T-helper 17 cell (primary cell): ENCODE measurements around the gene MTAP. TPM values are rescaled to one million over a fixed set of nuclear protein-coding genes. Genes with fewer than 3 reads are reported as not detected.

Experiments used
- ATAC-seq: fragments of 150-1000 bp; cut with Tn5 transposase; 2 replicates; pipeline ENCODE4 v1.10.0; 2021; ENCODE audit warnings: mild to moderate bottlenecking, moderate library complexity
- DNase-seq, 3 donors: peaks; one replicate each; pipeline versions ENCODE4 v3.0.0 to v3.0.0-alpha.2; 2020 to 2021
- H3K9me3 ChIP-seq: one replicate; pipeline ENCODE4 v1.7.0; 2013; ENCODE audit warnings: low read length, mild to moderate bottlenecking; ENCODE audit not compliant: control insufficient read depth, poor library complexity, severe bottlenecking
- H3K27ac Mint-ChIP-seq: one replicate; pipeline ENCODE4 v1.8.0; 2022; ENCODE audit warnings: mild to moderate bottlenecking, moderate library complexity, mixed read lengths
- H3K27me3 Mint-ChIP-seq: one replicate; pipeline ENCODE4 v1.8.0; 2022; ENCODE audit warnings: mixed read lengths
- H3K36me3 Mint-ChIP-seq: one replicate; pipeline ENCODE4 v1.8.0; 2022; ENCODE audit warnings: low read depth, mixed read lengths
- H3K4me1 Mint-ChIP-seq: one replicate; pipeline ENCODE4 v1.8.0; 2022; ENCODE audit warnings: mild to moderate bottlenecking, mixed read lengths
- H3K4me3 Mint-ChIP-seq: one replicate; pipeline ENCODE4 v1.8.0; 2022; ENCODE audit warnings: mild to moderate bottlenecking, moderate library complexity, mixed read lengths
- total RNA-seq, 4 donors: library from RNA in 2 of 4; stranded (reverse) in 2 of 4; gene quantifications; one replicate each; pipeline ENCODE4 v1.2.3 and lab custom pipeline; 2022 to 2026

Gene MTAP
- total RNA-seq, 2 donors from 2014 or later: 26.2 to 28.8 TPM

DNA sequence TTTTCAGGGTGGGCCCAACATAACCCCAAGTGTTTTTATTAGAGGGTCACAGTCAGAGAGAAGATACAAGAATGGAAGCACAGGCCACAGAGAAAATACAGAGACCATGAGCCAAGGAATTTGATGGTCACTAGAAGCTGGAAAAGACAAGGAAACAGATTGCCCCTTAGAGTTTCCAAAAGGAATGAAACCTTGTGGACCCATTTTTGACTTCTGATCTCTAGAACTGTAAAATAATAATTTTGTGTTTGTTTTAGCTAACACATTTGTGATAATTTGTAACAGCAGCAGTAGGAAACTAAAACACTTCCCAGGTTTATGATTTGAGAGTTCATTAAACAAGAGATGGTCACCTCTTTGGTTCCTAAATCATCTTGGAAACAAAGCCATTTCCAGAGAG, 169.9 kb downstream of the MTAP start:
- Mint-ChIP-seq H3K36me3 (peaks cover 7% of the 10 kb centered on the region), H3K27me3 (peaks cover 81% of the 10 kb centered on the region), H3K27ac (no peak overlapping the region), H3K4me1 (peaks cover 25% of the 10 kb centered on the region), H3K4me3 (no peak overlapping the region)
- DNase-seq: no peak
- no peak for ATAC-seq
- peaks cover 37% of the 10 kb centered on the region for H3K9me3 ChIP-seq

DNA sequence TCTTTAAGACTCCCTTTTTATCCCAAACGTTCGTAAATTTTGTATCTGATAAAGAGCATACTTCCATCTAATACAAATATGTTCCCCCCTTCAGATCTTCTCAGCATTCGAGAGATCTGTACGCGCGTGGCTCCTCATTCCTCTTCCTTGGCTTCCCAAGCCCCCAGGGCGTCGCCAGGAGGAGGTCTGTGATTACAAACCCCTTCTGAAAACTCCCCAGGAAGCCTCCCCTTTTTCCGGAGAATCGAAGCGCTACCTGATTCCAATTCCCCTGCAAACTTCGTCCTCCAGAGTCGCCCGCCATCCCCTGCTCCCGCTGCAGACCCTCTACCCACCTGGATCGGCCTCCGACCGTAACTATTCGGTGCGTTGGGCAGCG, 171.9 kb downstream of the MTAP start:
- H3K4me3 Mint-ChIP-seq: peak overlapping the region; percentile 90
- H3K4me1 Mint-ChIP-seq: peaks cover 20% of the 10 kb centered on the region
- DNase-seq (no peak), ATAC-seq (no peak)
- H3K36me3 Mint-ChIP-seq: peaks cover 4% of the 10 kb centered on the region
- peaks cover 84% of the 10 kb centered on the region for H3K27me3 Mint-ChIP-seq
- peaks cover 19% of the 10 kb centered on the region for H3K9me3 ChIP-seq
- H3K27ac Mint-ChIP-seq: peak overlapping the region; percentile 89

DNA sequence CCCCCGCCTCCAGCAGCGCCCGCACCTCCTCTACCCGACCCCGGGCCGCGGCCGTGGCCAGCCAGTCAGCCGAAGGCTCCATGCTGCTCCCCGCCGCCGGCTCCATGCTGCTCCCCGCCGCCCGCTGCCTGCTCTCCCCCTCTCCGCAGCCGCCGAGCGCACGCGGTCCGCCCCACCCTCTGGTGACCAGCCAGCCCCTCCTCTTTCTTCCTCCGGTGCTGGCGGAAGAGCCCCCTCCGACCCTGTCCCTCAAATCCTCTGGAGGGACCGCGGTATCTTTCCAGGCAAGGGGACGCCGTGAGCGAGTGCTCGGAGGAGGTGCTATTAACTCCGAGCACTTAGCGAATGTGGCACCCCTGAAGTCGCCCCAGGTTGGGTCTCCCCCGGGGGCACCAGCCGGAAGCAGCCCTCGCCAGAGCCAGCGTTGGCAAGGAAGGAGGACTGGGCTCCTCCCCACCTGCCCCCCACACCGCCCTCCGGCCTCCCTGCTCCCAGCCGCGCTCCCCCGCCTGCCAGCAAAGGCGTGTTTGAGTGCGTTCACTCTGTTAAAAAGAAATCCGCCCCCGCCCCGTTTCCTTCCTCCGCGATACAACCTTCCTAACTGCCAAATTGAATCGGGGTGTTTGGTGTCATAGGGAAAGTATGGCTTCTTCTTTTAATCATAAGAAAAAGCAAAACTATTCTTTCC, 172.4 kb downstream of the MTAP start:
- peaks cover 20% of the 10 kb centered on the region for H3K4me1 Mint-ChIP-seq
- peaks cover 4% of the 10 kb centered on the region for H3K36me3 Mint-ChIP-seq
- DNase-seq: no peak
- peak; percentile 69 for ATAC-seq
- H3K27ac Mint-ChIP-seq: peak overlapping the region; percentile 89
- H3K27me3 Mint-ChIP-seq: peaks cover 87% of the 10 kb centered on the region
- peaks cover 16% of the 10 kb centered on the region for H3K9me3 ChIP-seq
- H3K4me3 Mint-ChIP-seq: peak overlapping the region; percentile 90

DNA sequence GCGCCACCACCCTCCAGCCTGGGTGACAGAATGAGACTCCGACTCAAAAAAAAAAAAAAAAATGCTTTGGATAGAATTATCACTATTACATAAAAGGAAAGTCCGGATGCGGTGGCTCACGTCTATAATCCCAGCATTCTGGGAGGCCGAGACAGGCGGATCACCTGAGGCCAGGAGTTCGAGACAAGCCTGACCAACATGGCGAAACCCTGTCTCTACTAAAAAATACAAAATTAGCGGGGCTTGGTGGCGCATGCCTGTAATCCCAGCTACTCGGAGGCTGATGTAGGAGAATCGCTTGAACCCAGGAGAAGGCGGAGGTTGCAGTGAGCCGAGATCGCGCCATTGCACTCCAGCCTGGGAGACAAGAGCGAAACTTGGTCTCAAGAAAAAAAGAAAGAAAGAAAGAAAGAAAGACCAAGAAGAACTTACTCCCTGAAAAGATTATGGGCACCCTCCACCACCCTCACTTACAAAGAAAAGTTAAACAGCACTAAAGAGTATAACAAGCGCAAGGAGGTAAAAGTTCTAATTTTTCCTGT, 174.0 kb downstream of the MTAP start:
- peak overlapping the region; percentile 74 for H3K27ac Mint-ChIP-seq
- H3K4me1 Mint-ChIP-seq: peaks cover 16% of the 10 kb centered on the region
- ATAC-seq (no peak), DNase-seq (no peak)
- H3K27me3 Mint-ChIP-seq: peaks cover 81% of the 10 kb centered on the region
- peaks cover 10% of the 10 kb centered on the region for H3K9me3 ChIP-seq
- H3K4me3 Mint-ChIP-seq: peak overlapping the region; percentile 45
- H3K36me3 Mint-ChIP-seq: peaks cover 2% of the 10 kb centered on the region

DNA sequence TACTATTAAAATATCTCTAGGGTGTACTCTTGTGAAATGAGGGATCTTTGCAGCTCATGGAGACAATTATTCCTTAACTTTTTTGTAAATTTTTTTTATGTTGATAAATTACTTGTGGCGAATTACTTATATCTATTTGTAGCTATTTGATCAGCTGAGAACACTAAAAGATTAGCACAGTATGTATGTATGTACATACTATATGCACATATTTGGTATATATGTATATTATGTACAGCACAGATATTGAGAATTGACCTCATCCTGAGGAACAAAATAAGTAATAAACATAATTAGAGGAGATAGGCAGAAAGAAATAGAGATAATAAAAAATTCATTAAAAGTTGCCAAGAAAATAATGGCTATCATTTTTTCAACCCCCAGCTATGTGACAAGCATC, 180.0 kb downstream of the MTAP start:
- Mint-ChIP-seq H3K36me3 (no peaks in the 10 kb centered on the region), H3K4me1 (peaks cover 5% of the 10 kb centered on the region), H3K27ac (no peak overlapping the region), H3K27me3 (peaks cover 64% of the 10 kb centered on the region), H3K4me3 (no peak overlapping the region)
- H3K9me3 ChIP-seq: no peaks in the 10 kb centered on the region
- DNase-seq: no peak
- ATAC-seq: no peak

DNA sequence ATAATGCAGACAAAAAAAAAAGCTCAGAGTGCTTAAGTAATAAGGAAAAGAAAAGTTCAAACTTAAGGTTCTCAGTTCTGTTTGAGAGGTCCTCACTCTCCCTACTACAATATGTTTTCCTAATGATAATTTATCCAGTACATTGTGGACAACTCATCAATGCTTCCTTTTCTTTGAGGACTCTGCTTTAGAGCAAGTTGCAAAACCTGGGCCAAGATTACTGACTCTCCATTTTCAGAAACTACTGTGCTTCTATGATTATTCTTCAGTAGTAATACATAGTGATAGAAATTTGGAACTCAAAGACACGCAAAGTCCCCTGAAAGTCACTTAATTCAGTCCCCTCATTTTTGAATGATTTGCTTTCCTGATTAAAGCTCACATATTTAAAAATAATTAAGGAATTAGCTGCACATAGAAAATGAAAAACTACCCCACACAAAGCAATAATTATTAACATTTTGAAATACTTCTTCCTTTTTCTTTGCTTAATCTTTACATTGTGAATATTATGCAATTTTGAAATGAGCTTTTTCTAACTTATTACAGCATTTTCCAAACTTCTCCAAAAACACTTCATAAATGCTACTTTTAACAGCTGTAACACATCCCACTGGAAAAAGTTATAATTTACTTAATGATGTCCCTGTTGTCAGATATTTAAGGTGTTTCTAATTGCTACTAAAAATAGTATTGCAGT, 180.6 kb downstream of the MTAP start:
- no peak for ATAC-seq
- Mint-ChIP-seq H3K27ac (no peak overlapping the region), H3K4me1 (peaks cover 6% of the 10 kb centered on the region), H3K36me3 (no peaks in the 10 kb centered on the region), H3K4me3 (no peak overlapping the region), H3K27me3 (peaks cover 63% of the 10 kb centered on the region)
- no peaks in the 10 kb centered on the region for H3K9me3 ChIP-seq
- DNase-seq: no peak

DNA sequence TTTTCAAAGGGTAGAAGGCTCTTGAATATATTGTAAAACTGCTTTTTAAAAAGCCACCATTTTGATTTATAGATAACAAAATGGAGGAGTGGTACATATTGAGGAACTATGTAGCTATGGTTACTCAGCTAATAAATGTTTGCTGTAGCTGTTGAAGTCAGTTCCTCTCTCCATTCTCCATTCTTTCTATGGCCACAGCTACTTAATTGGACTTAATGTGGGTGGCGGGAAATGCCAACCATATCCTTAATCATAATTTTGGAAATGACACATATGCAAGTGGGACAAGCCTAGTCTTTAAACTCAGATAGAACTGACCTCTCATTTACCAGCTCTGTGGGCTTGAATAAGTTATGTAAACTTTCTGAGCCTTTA, 181.1 kb downstream of the MTAP start:
- Mint-ChIP-seq H3K27me3 (peaks cover 61% of the 10 kb centered on the region), H3K27ac (no peak overlapping the region), H3K4me1 (peaks cover 6% of the 10 kb centered on the region), H3K36me3 (no peaks in the 10 kb centered on the region), H3K4me3 (no peak overlapping the region)
- DNase-seq (no peak), ATAC-seq (no peak)
- H3K9me3 ChIP-seq: no peaks in the 10 kb centered on the region

DNA sequence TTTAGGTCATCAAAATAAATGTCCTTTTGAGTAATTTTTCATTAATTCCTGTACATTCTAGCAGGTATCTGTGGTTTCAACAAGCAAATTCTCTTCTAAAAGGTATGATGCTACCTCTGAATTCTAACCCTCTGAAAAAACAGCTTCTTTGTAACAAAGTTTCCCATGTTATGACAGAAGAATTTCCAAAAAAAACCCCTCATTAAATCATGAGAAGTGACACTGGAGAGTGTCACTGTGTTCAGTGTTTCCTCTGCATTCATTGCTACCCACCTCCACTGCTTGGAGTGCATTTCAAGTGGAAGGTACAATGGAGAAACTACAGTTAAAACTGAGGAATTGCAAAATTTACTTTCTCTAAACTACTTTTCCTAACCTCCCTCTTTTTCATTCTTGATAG, 181.7 kb downstream of the MTAP start:
- no peaks in the 10 kb centered on the region for H3K9me3 ChIP-seq
- H3K4me3 Mint-ChIP-seq: no peak overlapping the region
- DNase-seq (no peak), ATAC-seq (no peak)
- H3K27ac Mint-ChIP-seq: no peak overlapping the region
- no peaks in the 10 kb centered on the region for H3K36me3 Mint-ChIP-seq
- H3K27me3 Mint-ChIP-seq: peaks cover 59% of the 10 kb centered on the region
- peaks cover 6% of the 10 kb centered on the region for H3K4me1 Mint-ChIP-seq

DNA sequence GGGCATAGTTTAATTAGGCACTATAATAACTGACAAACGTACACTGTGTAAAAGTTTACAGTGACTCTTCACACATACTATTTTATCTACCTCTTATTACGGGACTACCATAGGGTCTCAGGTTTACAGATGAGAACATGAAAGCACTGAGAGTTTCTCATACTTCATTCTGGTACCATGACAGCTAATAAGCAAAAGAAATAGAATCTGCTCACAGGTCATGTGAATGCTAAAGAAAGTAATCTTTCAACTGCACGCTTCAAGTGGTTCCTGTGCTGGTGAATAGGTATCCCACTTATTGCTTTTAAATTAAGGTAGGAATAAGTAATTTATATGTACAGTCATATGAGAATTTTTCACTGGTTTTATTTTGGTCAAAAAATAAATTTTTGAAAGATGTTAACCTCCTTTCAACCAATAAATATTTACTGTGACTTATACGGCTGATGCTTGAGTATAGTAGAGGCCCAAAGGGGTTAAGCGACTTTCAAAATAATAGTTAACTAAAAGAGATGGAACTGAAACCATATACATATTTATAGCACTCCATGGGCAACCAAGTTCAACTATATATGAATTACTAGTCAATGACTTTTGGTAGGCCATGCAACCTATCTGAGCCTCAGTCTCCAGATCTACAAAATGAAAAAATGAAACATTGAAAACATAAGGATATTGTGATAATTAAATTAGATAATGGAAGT, 183.7 kb downstream of the MTAP start:
- Mint-ChIP-seq H3K27ac (no peak overlapping the region), H3K4me1 (peaks cover 8% of the 10 kb centered on the region), H3K4me3 (no peak overlapping the region), H3K27me3 (peaks cover 60% of the 10 kb centered on the region), H3K36me3 (peaks cover 3% of the 10 kb centered on the region)
- ATAC-seq (no peak), DNase-seq (no peak)
- no peaks in the 10 kb centered on the region for H3K9me3 ChIP-seq

Other genes with a start within 250 kb of the MTAP start
- 1 to 10 TPM; 4.9 to 5.7 TPM for gene CDKN2A, start 191.8 kb downstream of the MTAP start, total RNA-seq
- gene CDKN2B-AS1, start 192.2 kb downstream of the MTAP start, total RNA-seq: 1 to 10 TPM; 1.6 to 1.7 TPM
- 1 to 10 TPM; 1.7 to 2.0 TPM for gene CDKN2B, start 206.7 kb downstream of the MTAP start, total RNA-seq